ENCODE data around the gene MYH11.

- TF ChIP-seq EZH2 (IDR thresholded peaks at IDR 0.05) (no peak), POLR2AphosphoS5 (IDR thresholded peaks at IDR 0.05; ENCODE audit: borderline replicate concordance, low read depth, low read length) (no peak), FOXP2 (optimal IDR thresholded peaks at IDR 0.05; ENCODE audit: control extremely low read depth, extremely low read length, insufficient read depth) (no peak)
These were observed 182.3 kb downstream of the MYH11 start for GRCh38 chr16:15674571-15674970.
